GM20000 (cell line): ENCODE data around the gene ITPR2.

Source experiments
- DNase-seq: peaks from one replicate; pipeline ENCODE4 v3.0.0; 2012; ENCODE audit warnings: low spot score
- CTCF ChIP-seq: IDR thresholded peaks from 2 replicates; pipeline ENCODE4 v1.5.1; 2012; ENCODE audit warnings: mild to moderate bottlenecking, control low read depth; ENCODE audit errors: extremely low read depth, missing control alignments

Gene ITPR2

DNA sequence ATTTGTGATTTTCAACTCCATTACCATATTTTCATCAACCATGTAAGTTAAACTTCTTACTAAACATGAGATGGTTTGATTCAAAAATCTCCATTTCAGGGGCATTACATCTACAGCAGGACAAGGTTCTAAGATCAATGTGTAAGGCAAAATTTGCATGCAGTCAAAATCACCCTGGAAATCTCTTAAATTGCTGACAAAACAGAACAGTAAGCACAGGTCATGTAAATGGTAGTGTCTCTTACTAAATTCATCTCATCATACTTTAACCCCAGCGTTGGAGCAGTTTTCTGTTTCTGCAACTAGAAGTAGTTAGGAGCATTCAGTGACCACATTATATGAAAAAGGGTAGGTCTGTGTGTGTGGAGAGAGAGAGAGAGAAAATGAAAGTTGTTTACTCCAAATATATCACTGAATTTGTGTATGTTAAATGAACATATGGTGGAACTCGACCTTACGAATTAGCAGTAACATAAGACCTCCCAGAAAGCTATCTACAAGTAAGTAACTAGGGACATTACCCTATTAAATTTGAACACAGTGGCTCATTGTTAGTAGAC is 410.1 kb downstream of the ITPR2 start:
- DNase-seq: no peak
- no peak for TF ChIP-seq CTCF

- DNase-seq: no peak
- TF ChIP-seq CTCF: no peak
These were observed 416.4 kb downstream of the ITPR2 start for GRCh38 chr12:26416550-26416949.

- TF ChIP-seq CTCF: no peak
- DNase-seq: no peak
These were observed 422.3 kb downstream of the ITPR2 start for GRCh38 chr12:26410689-26411088.

DNA sequence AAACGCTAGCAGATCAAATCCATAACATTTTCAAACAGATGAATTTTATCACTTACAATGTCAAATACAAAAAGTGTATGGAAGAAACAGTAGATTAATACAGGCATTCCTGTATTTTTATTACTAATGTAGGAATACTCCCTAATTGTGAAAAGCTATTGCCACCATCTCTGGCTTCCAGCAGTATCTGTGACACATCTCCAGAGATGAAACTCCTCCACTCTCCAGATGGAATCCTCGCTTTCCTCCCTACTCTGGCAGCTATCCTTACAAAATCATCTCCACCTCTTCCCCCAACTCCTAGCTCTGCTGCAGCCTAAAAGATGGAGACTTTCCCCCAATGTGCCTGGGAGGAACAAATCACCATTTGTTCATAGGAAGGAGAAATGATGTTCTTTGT is 426.2 kb downstream of the ITPR2 start:
- DNase-seq: no peak
- no peak for TF ChIP-seq CTCF

GRCh38 chr12:26406391-26406790 is 426.6 kb downstream of the ITPR2 start:
- no peak for DNase-seq
- TF ChIP-seq CTCF: no peak

DNA sequence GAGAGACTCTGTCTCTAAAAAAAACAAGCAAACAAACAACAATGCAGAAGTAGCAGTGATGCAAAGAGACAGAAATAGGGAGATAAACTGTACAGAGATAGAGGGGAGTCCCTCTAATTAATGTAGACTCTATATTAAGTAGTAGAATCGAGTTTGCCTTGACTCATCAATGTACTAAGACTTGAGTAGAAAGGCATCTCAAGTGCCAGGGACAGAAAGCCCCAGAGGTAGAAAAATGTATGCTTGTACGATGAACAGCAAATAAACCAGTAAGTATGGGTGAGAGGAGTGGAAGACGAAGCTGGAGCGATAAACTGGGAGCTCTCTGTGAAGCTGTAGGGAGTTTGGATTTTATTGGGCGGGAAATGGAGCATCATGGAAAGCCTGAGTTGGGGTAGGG is 429.4 kb downstream of the ITPR2 start:
- no peak for DNase-seq
- no peak for TF ChIP-seq CTCF

- no peak for TF ChIP-seq CTCF
- DNase-seq: no peak
These were observed 430.3 kb downstream of the ITPR2 start for GRCh38 chr12:26402648-26403047.
